ENCODE results near the gene IFNGR1. TPM values are rescaled to one million over a fixed set of nuclear protein-coding genes. Genes with fewer than 3 reads are reported as not detected.

Gene IFNGR1
- total RNA-seq, 3 donors from 2014 or later (not counting 1 experiment from before 2014, with no cell fraction given) = 77.5 to 128 (median 100) TPM

DNA sequence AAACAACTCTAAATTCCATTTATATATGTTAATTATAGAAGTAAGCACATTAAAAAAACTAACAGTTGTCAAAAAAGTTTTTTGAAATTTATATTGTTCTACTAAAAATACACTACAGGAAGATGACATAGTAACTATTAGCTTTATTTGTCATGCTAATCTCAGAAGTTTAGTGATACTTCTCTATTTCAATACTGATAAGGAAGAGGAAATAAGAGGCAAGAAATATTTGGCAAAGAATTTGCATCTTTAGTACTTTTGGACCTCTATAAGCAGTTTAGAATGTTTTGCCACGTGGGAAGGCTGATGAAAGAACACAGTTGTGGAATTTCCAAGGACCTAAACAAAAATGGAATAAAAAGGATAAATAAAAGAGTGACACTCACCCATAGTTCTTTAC lies 12.6 kb downstream of the IFNGR1 start:
- Histone ChIP-seq H3K36me3 (ENCODE audit: control insufficient read depth, insufficient read depth, low read length) (peaks cover 41% of the 10 kb centered on the region), H3K9me3 (ENCODE audit: control insufficient read depth, insufficient read depth, low read length) (no peaks in the 10 kb centered on the region), H3K27me3 (ENCODE audit: control insufficient read depth, insufficient read depth, low read length) (no peaks in the 10 kb centered on the region), H3K4me1 (ENCODE audit: control insufficient read depth, insufficient read depth, low read length) (peaks cover 3% of the 10 kb centered on the region), H3K27ac (ENCODE audit: low read length) (no peak overlapping the region), H3K4me3 (ENCODE audit: low read length) (no peak overlapping the region)
- no peaks in the 10 kb centered on the region for H3K27me3 Mint-ChIP-seq (ENCODE audit: low read depth in 2 of 2)
- DNase-seq (no peak), ATAC-seq (no peak)
- WGBS (ENCODE audit: insufficient coverage) = 56% methylated on average over 1 of the region's 1 CpG
- H3K9me3 Mint-ChIP-seq = no peaks in the 10 kb centered on the region
- H3K4me1 Mint-ChIP-seq = peaks cover 43 to 47% of the 10 kb centered on the region in 2 donors
- intact Hi-C loops (cut with micrococcal nuclease) = no loop called here
- H3K27ac Mint-ChIP-seq = peak overlapping the region in 1 of 2 donors; percentile 72
- H3K4me3 Mint-ChIP-seq = no peak overlapping the region
- TF ChIP-seq, protein P1, sequence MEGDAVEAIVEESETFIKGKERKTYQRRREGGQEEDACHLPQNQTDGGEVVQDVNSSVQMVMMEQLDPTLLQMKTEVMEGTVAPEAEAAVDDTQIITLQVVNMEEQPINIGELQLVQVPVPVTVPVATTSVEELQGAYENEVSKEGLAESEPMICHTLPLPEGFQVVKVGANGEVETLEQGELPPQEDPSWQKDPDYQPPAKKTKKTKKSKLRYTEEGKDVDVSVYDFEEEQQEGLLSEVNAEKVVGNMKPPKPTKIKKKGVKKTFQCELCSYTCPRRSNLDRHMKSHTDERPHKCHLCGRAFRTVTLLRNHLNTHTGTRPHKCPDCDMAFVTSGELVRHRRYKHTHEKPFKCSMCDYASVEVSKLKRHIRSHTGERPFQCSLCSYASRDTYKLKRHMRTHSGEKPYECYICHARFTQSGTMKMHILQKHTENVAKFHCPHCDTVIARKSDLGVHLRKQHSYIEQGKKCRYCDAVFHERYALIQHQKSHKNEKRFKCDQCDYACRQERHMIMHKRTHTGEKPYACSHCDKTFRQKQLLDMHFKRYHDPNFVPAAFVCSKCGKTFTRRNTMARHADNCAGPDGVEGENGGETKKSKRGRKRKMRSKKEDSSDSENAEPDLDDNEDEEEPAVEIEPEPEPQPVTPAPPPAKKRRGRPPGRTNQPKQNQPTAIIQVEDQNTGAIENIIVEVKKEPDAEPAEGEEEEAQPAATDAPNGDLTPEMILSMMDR (IDR thresholded peaks at IDR 0.05) = no peak
- H3K36me3 Mint-ChIP-seq = peaks cover 29% of the 10 kb centered on the region

DNA sequence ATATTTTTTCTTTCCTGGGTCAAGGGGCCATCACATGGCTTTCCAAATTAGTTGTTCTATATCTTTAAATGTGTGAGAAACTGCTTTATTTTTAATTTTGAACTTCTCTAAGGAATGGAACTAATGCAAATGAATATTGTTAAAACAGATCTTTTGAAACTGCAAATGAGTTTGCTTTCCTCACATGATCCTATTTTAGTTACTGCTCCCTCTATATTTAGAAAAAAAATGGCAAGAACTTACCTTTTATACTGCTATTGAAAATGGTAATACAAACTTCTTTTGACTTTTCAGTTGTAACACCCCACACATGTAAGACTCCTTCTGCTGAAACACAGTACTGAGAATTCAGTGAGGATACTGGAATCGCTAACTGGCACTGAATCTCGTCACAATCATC lies 15.9 kb downstream of the IFNGR1 start:
- ATAC-seq = no peak
- Histone ChIP-seq H3K27me3 (ENCODE audit: control insufficient read depth, insufficient read depth, low read length) (no peaks in the 10 kb centered on the region), H3K27ac (ENCODE audit: low read length) (no peak overlapping the region), H3K4me1 (ENCODE audit: control insufficient read depth, insufficient read depth, low read length) (no peaks in the 10 kb centered on the region), H3K4me3 (ENCODE audit: low read length) (no peak overlapping the region), H3K36me3 (ENCODE audit: control insufficient read depth, insufficient read depth, low read length) (peaks cover 60% of the 10 kb centered on the region), H3K9me3 (ENCODE audit: control insufficient read depth, insufficient read depth, low read length) (no peaks in the 10 kb centered on the region)
- Mint-ChIP-seq H3K27ac (no peak overlapping the region), H3K4me3 (no peak overlapping the region), H3K4me1 (peaks cover 21 to 29% of the 10 kb centered on the region in 2 donors), H3K36me3 (peaks cover 35% of the 10 kb centered on the region), H3K9me3 (no peaks in the 10 kb centered on the region), H3K27me3 (ENCODE audit: low read depth in 2 of 2) (no peaks in the 10 kb centered on the region)
- no peak for DNase-seq
- intact Hi-C loops (cut with micrococcal nuclease) = no loop called here
- TF ChIP-seq, protein P1 (IDR thresholded peaks at IDR 0.05) = no peak
- no CpG with 5 or more reads among the region's 2 CpGs for WGBS (ENCODE audit: insufficient coverage)

DNA sequence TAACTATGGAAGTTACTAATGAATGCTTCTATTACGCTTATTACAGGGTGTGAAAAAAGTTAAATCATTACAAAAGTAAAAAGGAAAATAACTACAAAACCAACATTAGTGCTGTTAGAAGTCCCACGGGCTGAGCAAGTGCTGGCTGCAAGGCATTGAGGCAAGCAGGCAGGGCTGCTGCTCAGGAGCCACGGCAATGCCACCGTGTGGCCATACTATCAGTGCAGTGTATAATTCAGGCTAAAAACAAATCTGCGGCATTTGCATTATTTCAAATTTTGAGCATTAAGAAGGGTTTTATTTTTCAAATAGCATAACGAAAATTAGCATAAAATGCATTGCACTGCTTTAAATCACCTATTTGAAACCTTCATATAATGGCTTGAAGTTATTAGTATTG lies 17.1 kb downstream of the IFNGR1 start:
- TF ChIP-seq, protein P1 (IDR thresholded peaks at IDR 0.05) = no peak
- no peak overlapping the region for H3K4me3 ChIP-seq (ENCODE audit: low read length)
- Mint-ChIP-seq H3K27me3 (ENCODE audit: low read depth in 2 of 2) (no peaks in the 10 kb centered on the region), H3K27ac (no peak overlapping the region), H3K4me3 (no peak overlapping the region), H3K4me1 (peaks cover 21 to 23% of the 10 kb centered on the region in 2 donors), H3K9me3 (no peaks in the 10 kb centered on the region), H3K36me3 (peaks cover 41% of the 10 kb centered on the region)
- intact Hi-C loops (cut with micrococcal nuclease) = no loop called here
- DNase-seq (peak in 1 of 2 donors; percentile 35), ATAC-seq (no peak)
- no peaks in the 10 kb centered on the region for H3K27me3 ChIP-seq (ENCODE audit: control insufficient read depth, insufficient read depth, low read length)
- no peaks in the 10 kb centered on the region for H3K9me3 ChIP-seq (ENCODE audit: control insufficient read depth, insufficient read depth, low read length)
- WGBS (ENCODE audit: insufficient coverage) = 75% methylated on average over 4 of the region's 6 CpGs
- H3K36me3 ChIP-seq (ENCODE audit: control insufficient read depth, insufficient read depth, low read length) = peaks cover 67% of the 10 kb centered on the region
- H3K4me1 ChIP-seq (ENCODE audit: control insufficient read depth, insufficient read depth, low read length) = no peaks in the 10 kb centered on the region
- no peak overlapping the region for H3K27ac ChIP-seq (ENCODE audit: low read length)

DNA sequence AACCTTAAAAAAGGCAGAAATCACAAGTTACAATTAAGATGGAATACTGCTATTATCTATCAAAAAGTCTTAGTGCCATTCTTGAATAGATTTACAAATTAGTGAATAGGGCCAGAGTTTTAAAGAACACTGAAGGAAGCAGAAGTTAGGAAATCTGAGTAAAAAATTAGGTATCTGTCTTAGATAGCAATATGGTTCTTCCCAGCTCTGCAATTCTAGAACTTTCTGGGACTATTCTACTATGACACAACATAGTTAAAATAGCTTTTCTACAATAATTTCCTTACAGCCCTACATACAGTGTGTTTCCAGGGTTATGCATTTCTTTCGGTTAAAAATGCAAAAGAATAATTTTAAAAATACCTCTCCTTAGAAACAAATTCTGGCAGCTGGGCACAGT lies 18.2 kb downstream of the IFNGR1 start:
- ATAC-seq = no peak

More for the DNA sequence above, 18.2 kb downstream of the IFNGR1 start:
- no peak overlapping the region for H3K4me3 Mint-ChIP-seq
- no peaks in the 10 kb centered on the region for H3K4me1 ChIP-seq (ENCODE audit: control insufficient read depth, insufficient read depth, low read length)
- no peak overlapping the region for H3K27ac ChIP-seq (ENCODE audit: low read length)
- peaks cover 73% of the 10 kb centered on the region for H3K36me3 ChIP-seq (ENCODE audit: control insufficient read depth, insufficient read depth, low read length)
- H3K4me3 ChIP-seq (ENCODE audit: low read length) = no peak overlapping the region
- H3K27me3 ChIP-seq (ENCODE audit: control insufficient read depth, insufficient read depth, low read length) = no peaks in the 10 kb centered on the region
- H3K27me3 Mint-ChIP-seq (ENCODE audit: low read depth in 2 of 2) = no peaks in the 10 kb centered on the region
- DNase-seq = no peak
- 94% methylated on average over 1 of the region's 1 CpG for WGBS (ENCODE audit: insufficient coverage)
- no peak overlapping the region for H3K27ac Mint-ChIP-seq
- H3K9me3 Mint-ChIP-seq = no peaks in the 10 kb centered on the region
- TF ChIP-seq, protein P1 (IDR thresholded peaks at IDR 0.05) = no peak
- peaks cover 35% of the 10 kb centered on the region for H3K36me3 Mint-ChIP-seq
- no peaks in the 10 kb centered on the region for H3K9me3 ChIP-seq (ENCODE audit: control insufficient read depth, insufficient read depth, low read length)
- peaks cover 26 to 28% of the 10 kb centered on the region in 2 donors for H3K4me1 Mint-ChIP-seq
- intact Hi-C loops (cut with micrococcal nuclease) = no loop called here
